ENCODE data around the gene PPOX.

Gene PPOX

DNA sequence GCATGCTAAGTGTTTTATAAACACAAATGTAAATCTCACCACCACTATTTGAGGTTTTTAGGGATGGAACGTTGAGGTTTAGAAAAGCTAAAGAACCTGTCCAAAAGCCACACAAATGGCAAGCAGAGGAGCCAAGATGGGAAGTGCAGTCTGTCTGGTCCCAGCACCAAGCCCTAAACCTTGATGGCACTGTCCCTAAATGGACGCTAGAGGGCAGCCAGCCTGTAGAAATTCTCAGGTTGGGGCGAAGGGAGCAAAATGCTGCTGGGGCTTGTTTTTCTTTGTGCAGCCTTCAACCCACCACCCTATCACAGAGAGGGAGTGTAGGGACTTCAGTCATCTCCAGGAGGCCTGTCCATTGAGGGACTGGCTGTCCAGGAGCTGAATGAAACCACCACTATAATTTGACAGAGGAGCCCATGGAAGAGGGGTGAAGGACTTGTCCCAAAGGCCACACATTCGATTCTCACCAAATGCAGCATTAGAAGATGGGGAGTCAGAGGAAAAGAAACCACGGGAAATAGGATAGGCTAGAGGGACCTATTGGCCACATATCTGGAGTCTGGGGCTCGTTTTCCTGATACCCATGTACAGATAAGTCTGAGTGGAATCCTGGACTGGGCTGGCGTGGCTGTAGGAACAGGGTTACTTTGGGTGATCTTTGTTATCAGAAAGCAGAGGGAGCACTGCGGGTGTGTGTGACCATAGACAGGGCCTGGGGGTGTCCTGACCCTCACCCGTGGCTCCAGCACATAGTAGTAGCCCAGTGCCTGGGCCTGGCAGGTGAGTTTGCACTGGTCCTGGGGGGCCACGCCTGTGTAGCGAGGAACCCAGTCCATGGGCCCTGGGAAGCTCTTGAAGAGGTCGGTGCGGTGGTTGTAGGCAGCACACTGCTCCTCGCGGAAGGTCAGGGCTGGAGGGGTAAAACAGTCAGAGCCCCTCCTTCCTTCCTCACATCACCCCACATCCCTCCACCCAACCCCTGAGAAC lies 26.5 kb downstream of the PPOX start:
- peak; percentile 62 to 65 for DNase-seq (ENCODE audit: low spot score in 2 of 2)
- Mint-ChIP-seq H3K36me3 (no peaks in the 10 kb centered on the region), H3K4me1 (peaks cover 38% of the 10 kb centered on the region), H3K4me3 (no peak overlapping the region), H3K27ac (peak overlapping the region; percentile 21), H3K27me3 (no peaks in the 10 kb centered on the region), H3K9me3 (no peaks in the 10 kb centered on the region)
- peak; percentile 89 for ATAC-seq (ENCODE audit: low read depth)

DNA sequence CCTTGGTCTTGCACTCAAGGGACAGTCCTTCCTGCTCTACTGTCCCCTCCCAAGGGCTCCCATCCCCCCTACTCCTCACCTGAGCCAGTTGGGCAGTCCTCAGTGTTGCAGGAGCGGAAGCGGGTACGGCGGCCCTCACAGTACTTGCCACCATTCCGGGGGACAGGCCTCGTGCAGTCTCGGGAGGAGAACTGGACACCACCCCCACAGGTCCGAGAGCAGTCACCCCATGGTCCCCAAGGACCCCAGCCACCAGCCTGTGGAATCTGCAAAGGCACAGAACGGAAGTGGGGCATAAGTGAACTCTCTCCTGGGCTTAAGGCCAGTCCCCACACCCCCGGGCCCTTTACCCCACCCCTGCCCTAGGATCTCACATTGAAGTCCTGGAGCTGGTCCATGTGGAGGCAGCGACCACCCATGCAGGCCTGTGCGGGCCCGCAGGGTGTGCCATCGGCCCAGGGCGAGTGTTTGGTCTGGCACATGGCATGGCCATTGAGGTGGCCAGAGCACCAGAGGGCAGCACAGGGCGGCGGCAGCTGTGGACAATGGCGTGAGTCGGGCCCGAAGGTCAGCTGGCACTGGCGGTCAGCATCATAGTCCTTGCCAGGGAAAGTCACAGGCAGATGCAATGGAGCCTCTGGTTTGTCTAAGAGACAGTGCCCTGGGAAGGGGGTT lies 27.5 kb downstream of the PPOX start:
- no peak for DNase-seq (ENCODE audit: low spot score in 2 of 2)
- H3K27ac Mint-ChIP-seq: no peak overlapping the region
- no peaks in the 10 kb centered on the region for H3K9me3 Mint-ChIP-seq
- H3K4me1 Mint-ChIP-seq: peaks cover 35% of the 10 kb centered on the region
- ATAC-seq (ENCODE audit: low read depth): no peak
- no peak overlapping the region for H3K4me3 Mint-ChIP-seq
- no peaks in the 10 kb centered on the region for H3K36me3 Mint-ChIP-seq
- H3K27me3 Mint-ChIP-seq: no peaks in the 10 kb centered on the region

DNA sequence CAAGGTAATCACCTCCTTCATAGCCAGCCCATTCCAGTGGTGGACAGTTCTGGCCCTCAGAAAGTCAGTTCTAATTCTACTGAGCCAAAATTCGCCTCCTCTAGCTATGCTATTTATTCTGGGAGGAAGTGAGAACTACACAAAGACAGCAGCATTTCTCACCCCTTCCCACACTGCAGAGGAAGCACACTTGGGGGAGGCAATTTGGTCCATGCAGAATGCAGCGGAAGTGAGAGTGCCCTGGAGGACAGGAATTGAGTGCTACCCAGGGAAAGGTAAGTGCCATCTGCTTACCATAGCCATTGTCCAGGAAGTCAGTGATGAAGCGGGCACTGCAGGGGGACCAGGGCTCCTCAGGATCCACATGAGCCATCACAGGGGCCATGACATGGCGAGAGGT lies 28.9 kb downstream of the PPOX start:
- ATAC-seq (ENCODE audit: low read depth): peak; percentile 76
- Mint-ChIP-seq H3K27ac (peak overlapping the region; percentile 24), H3K4me1 (peaks cover 32% of the 10 kb centered on the region)

GRCh38 chr1:161196111-161196510 lies 29.9 kb downstream of the PPOX start:
- H3K9me3 Mint-ChIP-seq: no peaks in the 10 kb centered on the region
- H3K27me3 Mint-ChIP-seq: peaks cover 3% of the 10 kb centered on the region
- ATAC-seq (ENCODE audit: low read depth) (no peak), DNase-seq (ENCODE audit: low spot score in 2 of 2) (no peak)
- H3K4me3 Mint-ChIP-seq: no peak overlapping the region
- peaks cover 36% of the 10 kb centered on the region for H3K4me1 Mint-ChIP-seq
- H3K27ac Mint-ChIP-seq: no peak overlapping the region
- H3K36me3 Mint-ChIP-seq: no peaks in the 10 kb centered on the region

More for the DNA sequence above, 28.9 kb downstream of the PPOX start:
- no peak overlapping the region for H3K4me3 Mint-ChIP-seq
- no peak for DNase-seq (ENCODE audit: low spot score in 2 of 2)
- H3K36me3 Mint-ChIP-seq: no peaks in the 10 kb centered on the region
- peaks cover 1% of the 10 kb centered on the region for H3K27me3 Mint-ChIP-seq
- no peaks in the 10 kb centered on the region for H3K9me3 Mint-ChIP-seq

GRCh38 chr1:161196521-161197451 lies 30.6 kb downstream of the PPOX start:
- no peak for DNase-seq (ENCODE audit: low spot score in 2 of 2)
- no peak for ATAC-seq (ENCODE audit: low read depth)
- no peaks in the 10 kb centered on the region for H3K9me3 Mint-ChIP-seq
- peaks cover 37% of the 10 kb centered on the region for H3K4me1 Mint-ChIP-seq
- H3K4me3 Mint-ChIP-seq: no peak overlapping the region
- peaks cover 3% of the 10 kb centered on the region for H3K27me3 Mint-ChIP-seq
- H3K36me3 Mint-ChIP-seq: no peaks in the 10 kb centered on the region
- H3K27ac Mint-ChIP-seq: no peak overlapping the region

GRCh38 chr1:161197560-161198193 lies 31.5 kb downstream of the PPOX start:
- DNase-seq (ENCODE audit: low spot score in 2 of 2): no peak
- Mint-ChIP-seq H3K9me3 (no peaks in the 10 kb centered on the region), H3K36me3 (peaks cover 1% of the 10 kb centered on the region), H3K4me3 (no peak overlapping the region), H3K4me1 (peaks cover 28% of the 10 kb centered on the region), H3K27me3 (peaks cover 3% of the 10 kb centered on the region), H3K27ac (no peak overlapping the region)
- no peak for ATAC-seq (ENCODE audit: low read depth)

GRCh38 chr1:161198194-161198896 lies 32.1 kb downstream of the PPOX start:
- DNase-seq (ENCODE audit: low spot score in 2 of 2) (no peak), ATAC-seq (ENCODE audit: low read depth) (no peak)
- peaks cover 1% of the 10 kb centered on the region for H3K36me3 Mint-ChIP-seq
- peaks cover 3% of the 10 kb centered on the region for H3K27me3 Mint-ChIP-seq
- no peaks in the 10 kb centered on the region for H3K9me3 Mint-ChIP-seq
- H3K27ac Mint-ChIP-seq: no peak overlapping the region
- peaks cover 27% of the 10 kb centered on the region for H3K4me1 Mint-ChIP-seq
- no peak overlapping the region for H3K4me3 Mint-ChIP-seq

DNA sequence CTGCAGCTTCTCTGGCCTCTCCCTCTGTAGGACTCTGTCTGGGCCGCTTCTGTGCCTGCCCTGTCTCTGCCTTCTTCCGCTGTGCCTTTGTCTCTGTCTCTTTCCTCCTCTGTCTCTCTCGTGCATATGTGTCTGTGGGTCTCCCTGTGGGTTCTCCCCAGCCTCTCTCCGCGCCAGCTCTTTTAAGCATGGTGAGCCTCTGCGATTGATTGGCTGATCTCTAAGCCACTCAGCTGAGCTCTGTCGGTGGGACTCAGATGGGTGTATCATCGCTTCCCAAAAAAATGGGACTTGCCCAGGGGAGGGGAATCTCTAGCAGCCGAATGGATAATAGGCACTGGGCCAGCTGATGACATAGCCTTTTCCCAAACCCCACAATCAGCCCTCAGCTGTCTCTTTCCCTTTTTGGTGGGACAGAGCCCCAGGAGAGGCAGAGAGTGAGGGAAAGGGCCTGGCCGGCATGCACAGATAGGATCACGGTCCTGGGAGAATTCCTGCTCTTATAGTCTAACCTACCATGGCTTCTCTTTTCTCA lies 32.7 kb downstream of the PPOX start, which contains the start of gene ADAMTS4:
ADAMTS4 (minus strand) TSS at position 158 of the 535 bp plus-strand sequence. CDS start 427 bp downstream, outside the sequence.
- ATAC-seq (ENCODE audit: low read depth) (no peak), DNase-seq (ENCODE audit: low spot score in 2 of 2) (no peak)
- H3K9me3 Mint-ChIP-seq: no peaks in the 10 kb centered on the region
- H3K36me3 Mint-ChIP-seq: peaks cover 4% of the 10 kb centered on the region
- H3K4me1 Mint-ChIP-seq: peaks cover 29% of the 10 kb centered on the region
- H3K27ac Mint-ChIP-seq: no peak within 1 kb of the TSS
- no peak within 1 kb of the TSS for H3K4me3 Mint-ChIP-seq
- H3K27me3 Mint-ChIP-seq: peaks cover 3% of the 10 kb centered on the region

GRCh38 chr1:161199506-161200139 lies 33.4 kb downstream of the PPOX start:
- no peak overlapping the region for H3K27ac Mint-ChIP-seq
- ATAC-seq (ENCODE audit: low read depth): no peak
- H3K4me1 Mint-ChIP-seq: peaks cover 32% of the 10 kb centered on the region
- no peak for DNase-seq (ENCODE audit: low spot score in 2 of 2)
- H3K27me3 Mint-ChIP-seq: peaks cover 3% of the 10 kb centered on the region
- peaks cover 10% of the 10 kb centered on the region for H3K36me3 Mint-ChIP-seq
- H3K9me3 Mint-ChIP-seq: no peaks in the 10 kb centered on the region
- H3K4me3 Mint-ChIP-seq: no peak overlapping the region

DNA sequence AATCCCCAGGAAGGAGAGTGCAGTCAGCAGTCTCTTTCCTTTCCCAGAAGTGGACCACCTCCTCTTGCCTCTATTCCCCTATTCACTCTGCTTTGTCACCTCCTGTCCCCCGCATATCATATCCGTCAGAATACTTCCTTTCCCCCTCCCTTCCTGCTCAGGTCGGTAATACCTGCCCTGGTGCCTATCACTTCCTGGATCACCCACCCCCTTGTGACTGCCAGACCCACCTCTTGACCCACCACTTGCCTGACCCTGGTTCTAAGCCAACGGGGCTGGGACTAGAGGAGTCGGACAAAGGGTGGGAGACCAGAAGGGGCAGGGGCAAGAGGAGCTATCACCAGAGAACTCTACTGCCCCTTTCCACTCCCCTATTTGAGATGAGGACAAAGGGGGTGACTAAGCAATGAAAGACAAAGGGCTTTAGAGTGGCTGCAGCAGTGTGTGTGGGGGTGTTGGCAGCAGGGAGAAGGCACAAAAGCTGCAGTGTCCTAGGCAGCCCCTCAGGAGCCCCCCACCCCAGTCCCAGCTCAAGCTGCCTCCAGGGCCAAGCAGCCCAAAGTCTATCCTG lies 34.3 kb downstream of the PPOX start:
- Mint-ChIP-seq H3K4me1 (peaks cover 27% of the 10 kb centered on the region), H3K36me3 (peaks cover 12% of the 10 kb centered on the region), H3K4me3 (no peak overlapping the region)

DNA sequence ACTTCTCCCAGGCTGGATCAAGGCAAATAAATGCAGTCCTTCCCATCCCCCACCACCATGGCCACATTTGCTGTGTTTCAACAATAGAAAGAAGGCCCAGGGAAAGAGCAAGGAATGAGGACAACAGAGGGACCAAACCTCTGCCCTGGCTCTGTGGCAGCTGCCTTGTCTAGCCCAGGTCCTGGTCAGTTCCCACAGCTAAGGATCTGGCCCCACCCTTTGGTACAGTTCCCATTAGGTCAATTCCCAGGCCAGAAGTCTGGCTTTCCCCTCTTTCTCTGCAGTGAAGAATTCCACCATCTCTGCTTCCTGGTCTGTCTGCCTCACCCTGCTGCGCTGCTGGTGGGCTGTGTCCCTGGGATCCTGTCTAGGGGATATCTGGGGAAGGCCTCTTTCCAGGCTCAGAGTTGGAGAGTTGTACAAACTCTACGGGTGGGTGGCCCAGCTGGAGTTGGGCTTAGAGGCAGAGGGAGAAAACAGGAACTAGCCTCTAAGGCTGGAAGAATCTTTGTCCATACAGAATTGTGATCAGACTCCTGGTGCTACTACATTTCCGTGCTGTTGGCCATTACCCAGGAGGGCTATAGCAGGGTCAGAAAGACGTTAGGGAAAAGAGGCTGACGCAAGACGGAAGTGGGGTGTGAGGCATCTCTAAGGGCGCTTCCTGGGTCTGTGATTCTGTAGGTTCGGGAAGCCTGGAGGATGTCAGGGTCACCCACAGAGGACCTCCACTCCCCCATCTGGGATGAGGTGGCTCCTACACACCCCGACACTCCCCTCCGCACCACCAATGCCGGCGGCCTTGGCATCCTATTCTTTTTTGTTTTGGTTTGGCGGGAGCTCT lies 35.0 kb downstream of the PPOX start:
- Mint-ChIP-seq H3K27ac (peak overlapping the region; percentile 94), H3K36me3 (peaks cover 15% of the 10 kb centered on the region), H3K27me3 (peaks cover 3% of the 10 kb centered on the region), H3K9me3 (no peaks in the 10 kb centered on the region), H3K4me3 (peak overlapping the region; percentile 95), H3K4me1 (peaks cover 22% of the 10 kb centered on the region)
- no peak for DNase-seq (ENCODE audit: low spot score in 2 of 2)
- ATAC-seq (ENCODE audit: low read depth): no peak

More for the DNA sequence above, 34.3 kb downstream of the PPOX start:
- no peak for ATAC-seq (ENCODE audit: low read depth)
- Mint-ChIP-seq H3K27ac (peak overlapping the region; percentile 94), H3K27me3 (peaks cover 3% of the 10 kb centered on the region), H3K9me3 (no peaks in the 10 kb centered on the region)
- DNase-seq (ENCODE audit: low spot score in 2 of 2): no peak

Data from memory B cell (primary cell).